AG04449 (cell line): Measurements from ENCODE around the gene SERPINB6.

Experiments
- CTCF ChIA-PET: fragments of 350-600 bp; formaldehyde crosslinking; extraction: SDS; loops from one replicate; lab custom pipeline; 2021; ENCODE audit warnings: antibody characterized with exemption; lab: Yijun Ruan, JAX
- POLR2A ChIA-PET: fragments of 400-600, 350-600 bp; formaldehyde crosslinking; extraction: SDS; loops from one replicate; lab custom pipeline; 2020; ENCODE audit warnings: antibody characterized with exemption, inconsistent platforms; lab: Yijun Ruan, JAX
- DNase-seq: peaks from one replicate; pipeline ENCODE4 v3.0.0-alpha.2; 2010; ENCODE audit warnings: low read depth, low spot score
- H3K4me3 ChIP-seq: 2 replicates; pipeline ENCODE4 v1.5.1; 2011; ENCODE audit warnings: low read depth, mild to moderate bottlenecking, control low read depth, low read length
- TF ChIP-seq, protein P1 (sequence below): IDR thresholded peaks from one replicate; pipeline ENCODE4 v1.5.1; 2011; ENCODE audit warnings: mild to moderate bottlenecking, moderate library complexity, low read length, control low read depth, inconsistent platforms; ENCODE audit not compliant: insufficient read depth; ENCODE audit errors: missing control alignments

The SERPINB6 gene

DNA sequence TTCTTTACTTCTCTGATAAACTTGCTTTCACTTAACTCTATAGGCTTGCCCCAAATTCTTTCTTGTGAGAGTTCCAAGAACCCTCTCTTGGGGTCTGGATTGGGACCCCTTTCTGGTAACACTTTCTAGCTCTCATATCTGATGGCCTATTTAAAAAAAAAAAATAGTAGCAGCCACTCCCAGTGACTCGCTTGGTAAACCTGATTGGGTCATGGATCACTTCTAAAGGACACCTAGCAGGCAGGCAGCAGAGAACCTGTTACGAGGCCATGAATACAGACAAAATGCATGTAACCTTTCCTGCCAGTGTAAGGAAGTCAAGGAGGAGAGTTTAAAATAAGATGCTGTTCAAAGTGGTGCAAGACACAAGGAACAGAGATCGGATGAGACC is 9.1 kb upstream of the SERPINB6 start:
- ChIA-PET CTCF (interaction anchor here (0.7 to 6.6 kb wide), 7 partner anchors 8 to 243 kb away, joined by 3 to 51 read pairs (median 4); no protein-coding TSS in a partner anchor), POLR2A (interaction anchor here (0.5 kb wide), 1 partner anchor 158 kb away, joined by 3 read pairs; no protein-coding TSS in a partner anchor)
- H3K4me3 ChIP-seq = no peak overlapping the region
- DNase-seq = no peak
- TF ChIP-seq, protein P1, sequence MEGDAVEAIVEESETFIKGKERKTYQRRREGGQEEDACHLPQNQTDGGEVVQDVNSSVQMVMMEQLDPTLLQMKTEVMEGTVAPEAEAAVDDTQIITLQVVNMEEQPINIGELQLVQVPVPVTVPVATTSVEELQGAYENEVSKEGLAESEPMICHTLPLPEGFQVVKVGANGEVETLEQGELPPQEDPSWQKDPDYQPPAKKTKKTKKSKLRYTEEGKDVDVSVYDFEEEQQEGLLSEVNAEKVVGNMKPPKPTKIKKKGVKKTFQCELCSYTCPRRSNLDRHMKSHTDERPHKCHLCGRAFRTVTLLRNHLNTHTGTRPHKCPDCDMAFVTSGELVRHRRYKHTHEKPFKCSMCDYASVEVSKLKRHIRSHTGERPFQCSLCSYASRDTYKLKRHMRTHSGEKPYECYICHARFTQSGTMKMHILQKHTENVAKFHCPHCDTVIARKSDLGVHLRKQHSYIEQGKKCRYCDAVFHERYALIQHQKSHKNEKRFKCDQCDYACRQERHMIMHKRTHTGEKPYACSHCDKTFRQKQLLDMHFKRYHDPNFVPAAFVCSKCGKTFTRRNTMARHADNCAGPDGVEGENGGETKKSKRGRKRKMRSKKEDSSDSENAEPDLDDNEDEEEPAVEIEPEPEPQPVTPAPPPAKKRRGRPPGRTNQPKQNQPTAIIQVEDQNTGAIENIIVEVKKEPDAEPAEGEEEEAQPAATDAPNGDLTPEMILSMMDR = no peak

DNA sequence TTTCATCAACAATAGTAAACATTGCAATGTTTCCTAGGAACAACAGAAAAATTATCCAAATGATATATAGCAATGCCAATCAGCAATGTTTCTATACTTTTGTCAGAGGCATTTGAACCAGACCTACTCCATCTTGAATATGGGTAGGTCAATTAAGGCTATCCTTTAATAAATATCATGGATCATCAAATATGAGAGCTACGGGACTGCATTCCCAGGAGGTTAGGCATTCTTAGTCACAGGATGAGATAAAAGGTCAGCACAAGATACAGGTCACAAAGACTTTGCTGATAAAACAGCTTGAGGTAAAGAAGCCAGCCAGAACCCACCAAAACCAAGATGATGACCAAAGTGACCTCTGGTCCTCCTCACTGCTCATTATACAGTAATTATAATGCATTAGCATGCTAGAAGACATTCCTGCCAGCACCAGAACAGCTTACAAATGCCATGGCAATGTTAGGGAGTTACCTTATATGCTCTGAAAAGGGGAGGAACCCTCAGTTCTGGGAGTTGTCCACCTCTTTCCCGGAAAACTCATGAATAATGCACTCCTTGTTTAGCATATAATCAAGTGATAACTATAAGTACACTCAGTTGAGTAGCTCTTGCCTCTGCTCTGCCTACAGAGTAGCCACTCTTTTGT is 8.6 kb upstream of the SERPINB6 start:
- no peak for DNase-seq
- ChIA-PET CTCF (interaction anchor here (0.7 to 6.6 kb wide), 7 partner anchors 9 to 242 kb away, joined by 3 to 51 read pairs (median 4); no protein-coding TSS in a partner anchor), POLR2A (interaction anchor here (0.5 kb wide), 1 partner anchor 159 kb away, joined by 3 read pairs; no protein-coding TSS in a partner anchor)
- no peak overlapping the region for H3K4me3 ChIP-seq
- TF ChIP-seq, protein P1 = no peak

DNA sequence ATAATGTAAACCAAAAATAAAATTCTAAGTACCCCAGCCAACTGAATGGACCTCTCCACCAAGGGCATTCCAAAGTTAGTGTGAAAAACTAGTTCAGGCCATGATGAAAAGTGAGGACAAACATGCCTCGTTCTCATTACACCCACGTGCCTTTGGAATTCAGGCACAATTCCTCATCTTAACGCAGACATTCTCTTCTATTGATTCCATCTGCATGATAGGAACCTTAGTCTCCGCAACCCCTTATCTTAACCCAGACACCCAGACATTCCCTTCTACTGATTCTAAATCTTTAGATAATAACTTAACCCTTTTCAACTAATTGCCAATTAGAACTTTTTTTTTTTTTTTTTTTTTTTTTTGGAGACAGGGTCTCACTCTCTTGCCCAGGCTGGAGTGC is 7.6 kb upstream of the SERPINB6 start:
- CTCF ChIA-PET = interaction anchor here (1.3 to 6.6 kb wide), 4 partner anchors 10 to 81 kb away, joined by 4 to 51 read pairs (median 6); no protein-coding TSS in a partner anchor
- no peak for DNase-seq
- POLR2A ChIA-PET = interaction anchor here (1.3 to 2.6 kb wide), 2 partner anchors 8 to 10 kb away, joined by 5 to 11 read pairs; no protein-coding TSS in a partner anchor
- TF ChIP-seq, protein P1 = no peak
- H3K4me3 ChIP-seq = no peak overlapping the region

DNA sequence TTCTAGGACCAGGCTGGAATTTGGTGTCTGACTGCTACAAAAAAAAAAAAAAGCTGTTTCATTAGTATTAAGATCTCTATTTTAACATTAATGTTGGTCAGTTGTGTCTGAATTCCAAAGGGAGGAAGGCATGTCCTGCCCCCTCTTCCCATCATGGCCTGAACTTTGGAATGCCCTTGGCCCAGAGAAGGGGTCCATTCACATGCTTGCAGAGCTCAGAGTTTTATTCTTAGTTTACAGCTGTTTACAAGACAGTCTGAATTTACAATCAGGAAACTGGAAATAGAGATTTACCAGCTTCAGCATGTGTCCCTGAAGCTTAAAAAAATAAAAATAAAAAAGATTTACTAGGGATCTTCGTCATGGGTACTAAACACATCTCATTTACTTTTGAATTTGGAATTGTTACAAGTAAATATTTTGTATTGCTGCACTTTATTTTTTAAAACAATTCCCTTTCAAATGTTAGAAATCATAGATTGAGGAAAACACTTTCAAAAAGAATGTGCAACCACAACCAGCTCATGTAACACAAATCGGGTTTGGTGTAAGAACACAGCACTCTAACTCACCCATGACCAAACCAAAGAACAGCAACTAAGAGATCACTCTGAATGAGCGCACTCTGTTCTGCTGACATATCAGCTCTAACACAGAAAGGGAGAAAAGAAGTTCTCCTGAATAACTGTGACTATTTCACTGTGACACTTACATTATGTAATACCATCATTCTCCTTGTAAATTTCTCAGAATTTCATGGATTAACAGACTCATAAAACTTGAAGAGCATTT is 6.6 kb upstream of the SERPINB6 start:
- no peak for DNase-seq
- TF ChIP-seq, protein P1 = no peak
- ChIA-PET POLR2A (interaction anchor here (1.3 to 2.6 kb wide), 2 partner anchors 9 to 11 kb away, joined by 5 to 11 read pairs; no protein-coding TSS in a partner anchor), CTCF (interaction anchor here (1.1 to 6.6 kb wide), 4 partner anchors 10 to 82 kb away, joined by 3 to 54 read pairs (median 28); no protein-coding TSS in a partner anchor)
- no peak overlapping the region for H3K4me3 ChIP-seq

DNA sequence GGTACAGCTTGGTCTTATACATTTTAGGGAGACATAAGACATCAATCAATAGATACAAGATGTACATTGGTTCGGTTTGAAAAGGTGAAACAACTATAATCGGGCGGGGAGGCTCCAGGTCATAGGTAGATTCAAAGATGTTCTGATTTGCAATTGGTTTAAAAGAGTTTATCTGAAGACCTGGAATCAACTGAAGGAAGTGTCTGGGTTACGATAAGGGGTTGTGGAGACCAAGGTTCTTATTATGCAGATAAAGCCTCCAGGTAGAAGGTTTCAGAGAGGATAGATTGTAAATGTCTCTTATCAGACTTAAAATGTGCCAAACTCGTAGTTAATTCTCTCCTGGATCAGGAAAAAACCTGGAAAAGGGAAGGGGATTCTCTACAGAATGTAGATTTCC is 5.9 kb upstream of the SERPINB6 start:
- ChIA-PET POLR2A (interaction anchor here (1.3 to 2.6 kb wide), 2 partner anchors 10 to 12 kb away, joined by 5 to 11 read pairs; no protein-coding TSS in a partner anchor), CTCF (interaction anchor here (1.1 to 6.6 kb wide), 4 partner anchors 11 to 83 kb away, joined by 3 to 54 read pairs (median 28); no protein-coding TSS in a partner anchor)
- TF ChIP-seq, protein P1 = no peak
- DNase-seq = no peak
- H3K4me3 ChIP-seq = no peak overlapping the region; the same call in 1 of the 2 replicates
